NCI-H446 treated with DMSO at 0.1 percent for 48 hours (cell line): Measurements from ENCODE around the gene WFS1.

Source experiments
- DNase-seq: peaks from one replicate; lab custom pipeline; 2025; lab: John Stamatoyannopoulos, UW

The WFS1 gene, protein sequence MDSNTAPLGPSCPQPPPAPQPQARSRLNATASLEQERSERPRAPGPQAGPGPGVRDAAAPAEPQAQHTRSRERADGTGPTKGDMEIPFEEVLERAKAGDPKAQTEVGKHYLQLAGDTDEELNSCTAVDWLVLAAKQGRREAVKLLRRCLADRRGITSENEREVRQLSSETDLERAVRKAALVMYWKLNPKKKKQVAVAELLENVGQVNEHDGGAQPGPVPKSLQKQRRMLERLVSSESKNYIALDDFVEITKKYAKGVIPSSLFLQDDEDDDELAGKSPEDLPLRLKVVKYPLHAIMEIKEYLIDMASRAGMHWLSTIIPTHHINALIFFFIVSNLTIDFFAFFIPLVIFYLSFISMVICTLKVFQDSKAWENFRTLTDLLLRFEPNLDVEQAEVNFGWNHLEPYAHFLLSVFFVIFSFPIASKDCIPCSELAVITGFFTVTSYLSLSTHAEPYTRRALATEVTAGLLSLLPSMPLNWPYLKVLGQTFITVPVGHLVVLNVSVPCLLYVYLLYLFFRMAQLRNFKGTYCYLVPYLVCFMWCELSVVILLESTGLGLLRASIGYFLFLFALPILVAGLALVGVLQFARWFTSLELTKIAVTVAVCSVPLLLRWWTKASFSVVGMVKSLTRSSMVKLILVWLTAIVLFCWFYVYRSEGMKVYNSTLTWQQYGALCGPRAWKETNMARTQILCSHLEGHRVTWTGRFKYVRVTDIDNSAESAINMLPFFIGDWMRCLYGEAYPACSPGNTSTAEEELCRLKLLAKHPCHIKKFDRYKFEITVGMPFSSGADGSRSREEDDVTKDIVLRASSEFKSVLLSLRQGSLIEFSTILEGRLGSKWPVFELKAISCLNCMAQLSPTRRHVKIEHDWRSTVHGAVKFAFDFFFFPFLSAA

DNA sequence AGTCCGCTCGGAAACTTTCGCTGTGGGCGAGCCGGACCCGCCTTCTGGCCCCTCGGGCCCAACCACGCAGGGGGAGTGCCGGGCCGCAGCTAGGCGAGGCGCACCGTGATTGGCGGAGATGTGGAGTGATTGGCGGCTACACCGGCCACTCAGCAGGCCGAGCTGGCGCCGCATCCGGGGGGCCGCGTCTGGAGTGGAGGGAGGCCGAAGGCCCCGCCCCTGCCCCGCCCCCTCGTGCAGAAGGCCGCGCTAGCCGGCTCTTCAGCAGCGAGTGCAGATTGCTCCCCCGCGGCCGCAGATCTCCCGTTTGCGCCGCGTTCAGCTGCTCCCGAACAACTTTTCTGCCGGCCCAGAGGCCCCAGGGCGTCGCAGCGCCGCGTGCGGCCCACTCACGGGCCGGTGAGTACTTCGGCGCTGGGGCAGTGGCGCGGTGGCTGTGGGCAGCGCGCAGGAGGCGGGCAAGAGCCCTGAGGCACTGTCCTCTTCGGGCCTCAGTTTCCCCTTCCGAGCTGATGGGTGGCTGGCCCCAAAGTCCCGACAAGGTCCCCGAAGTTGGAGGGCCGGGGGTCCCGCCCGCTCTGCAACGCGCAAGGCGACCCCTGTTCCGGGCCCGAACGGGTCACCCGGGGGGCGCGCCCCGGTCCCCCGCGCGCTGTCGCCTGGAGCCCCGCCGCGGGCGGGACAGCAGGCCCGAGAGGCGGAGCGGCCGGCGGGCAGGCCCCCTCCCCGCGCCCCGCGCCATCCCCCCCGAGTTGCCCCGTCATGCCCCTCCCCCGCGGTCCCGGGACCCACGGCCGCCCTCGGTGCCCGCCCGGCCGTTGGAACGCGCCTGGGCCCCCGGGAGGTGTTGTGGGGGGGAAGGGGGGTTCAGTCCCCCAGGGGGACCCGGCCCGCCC is at the start of gene WFS1:
Gene WFS1, plus strand, starts transcription at position 235 of the 896 bp plus-strand sequence. CDS start 7,606 bp downstream, outside the sequence.
- peak; percentile 86 for DNase-seq

DNA sequence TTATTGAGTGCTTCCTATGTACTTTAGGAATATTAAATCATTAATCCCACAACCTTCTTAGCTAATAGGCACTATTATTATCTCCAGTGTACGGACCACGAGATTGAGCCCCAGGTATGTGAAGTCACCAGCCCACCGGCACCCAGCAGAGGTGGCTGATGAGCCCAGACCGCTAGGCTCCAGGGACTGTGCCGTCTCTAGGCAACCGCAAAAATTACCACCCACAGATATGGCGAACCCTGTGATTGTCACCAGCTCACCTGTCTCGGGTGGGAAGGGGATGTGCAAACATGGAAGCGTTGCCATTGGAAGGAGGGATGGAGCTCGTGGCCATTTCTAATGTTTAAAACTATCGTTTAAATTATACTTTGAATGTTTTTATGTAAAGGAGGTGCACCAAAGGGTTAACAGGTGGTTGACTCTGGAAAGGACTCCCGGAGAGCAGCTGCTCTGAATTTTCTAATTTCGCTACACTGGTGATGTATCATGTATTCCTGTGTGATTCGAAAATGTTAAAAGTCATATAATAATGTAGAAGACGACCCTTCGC is 48.3 kb upstream of the WFS1 start:
- no peak for DNase-seq

DNA sequence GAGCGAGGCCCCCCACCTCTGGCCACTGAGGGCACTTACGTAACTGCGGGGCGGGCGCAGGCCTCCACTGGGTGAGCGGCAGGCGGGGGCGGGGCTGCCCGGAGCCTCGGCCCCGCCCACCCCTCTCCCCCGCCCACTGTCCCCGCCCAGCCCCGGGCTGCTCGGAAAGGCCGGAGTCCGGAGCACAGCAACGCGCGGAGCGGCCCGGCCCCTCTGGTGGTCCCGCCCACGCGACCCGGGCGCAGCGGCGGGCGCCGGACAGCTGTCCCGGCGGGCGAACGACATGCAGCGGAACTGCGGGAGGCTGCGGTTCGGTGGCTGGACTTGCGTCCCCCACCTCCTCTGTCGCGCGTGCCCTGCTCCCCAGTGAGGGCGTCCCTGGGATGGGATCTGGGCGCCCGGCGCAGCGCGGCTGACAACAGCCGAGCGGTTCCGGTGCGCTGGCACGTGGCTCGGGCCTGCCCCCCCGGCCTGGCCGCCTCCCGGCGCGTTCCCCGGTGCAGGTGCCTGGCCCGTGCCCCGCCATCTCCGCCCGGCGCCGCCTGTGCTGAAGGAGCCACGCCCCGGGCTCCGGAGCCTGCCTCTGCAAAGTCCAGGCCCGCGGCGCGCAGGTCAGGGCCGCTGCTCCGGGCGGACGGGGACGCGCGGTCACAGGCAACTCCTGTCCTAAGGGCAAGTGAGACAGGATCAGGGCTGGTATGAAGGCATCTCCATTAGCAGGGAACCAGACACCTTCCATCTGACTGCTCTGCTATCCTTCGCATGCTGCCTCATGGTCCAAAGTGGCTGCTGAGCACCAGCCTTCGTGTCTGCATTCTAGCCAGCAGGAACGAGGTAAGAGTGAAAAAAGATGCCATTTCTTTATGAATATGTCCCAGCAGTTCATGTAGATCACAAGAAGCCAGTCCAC is 47.5 kb upstream of the WFS1 start:
- DNase-seq, result no peak

DNA sequence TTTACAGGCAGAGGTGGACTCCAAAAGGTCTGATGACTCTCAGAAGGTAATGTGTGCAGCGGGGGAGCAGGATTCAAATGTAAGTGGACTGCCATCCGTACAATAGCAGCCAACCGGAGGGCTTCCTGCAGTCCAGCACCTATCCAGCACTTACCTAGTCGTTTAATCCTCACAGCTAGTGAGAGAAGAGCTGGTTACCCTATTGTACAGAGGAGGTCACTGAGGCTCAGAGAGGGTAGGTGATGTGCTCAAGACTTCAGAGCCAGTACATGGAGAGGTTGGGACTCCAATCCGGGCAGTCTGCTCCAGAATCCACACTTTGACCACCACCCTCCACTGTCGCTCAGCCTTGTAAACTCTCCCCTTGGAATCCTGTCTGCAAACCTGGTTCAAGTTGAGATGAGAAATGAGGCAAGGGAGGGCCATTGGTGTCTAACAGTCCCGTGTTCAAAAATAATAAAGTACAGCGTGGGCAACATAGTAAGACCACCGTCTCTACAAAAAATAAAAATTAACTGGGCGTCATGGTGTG is 46.8 kb upstream of the WFS1 start:
- no peak for DNase-seq

DNA sequence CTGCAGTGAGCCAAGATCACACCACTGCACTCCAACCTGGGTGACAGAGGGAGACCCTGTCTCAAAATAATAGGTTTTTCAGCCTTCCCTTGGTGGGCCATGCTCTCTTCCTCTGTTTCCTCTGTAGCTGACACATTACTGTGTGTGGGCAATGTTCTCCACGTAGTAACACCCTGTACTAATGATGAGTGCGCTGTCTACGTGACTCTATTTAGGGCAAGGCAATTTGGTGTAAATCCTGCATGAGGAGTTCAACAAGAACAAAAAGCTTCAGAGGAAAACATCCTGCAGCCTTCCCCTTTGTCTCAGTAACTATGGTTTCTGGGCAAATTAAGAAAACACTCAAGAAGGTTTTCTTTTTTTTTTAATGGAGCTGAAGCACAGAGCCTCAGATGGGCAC is 44.9 kb upstream of the WFS1 start:
- no peak for DNase-seq

DNA sequence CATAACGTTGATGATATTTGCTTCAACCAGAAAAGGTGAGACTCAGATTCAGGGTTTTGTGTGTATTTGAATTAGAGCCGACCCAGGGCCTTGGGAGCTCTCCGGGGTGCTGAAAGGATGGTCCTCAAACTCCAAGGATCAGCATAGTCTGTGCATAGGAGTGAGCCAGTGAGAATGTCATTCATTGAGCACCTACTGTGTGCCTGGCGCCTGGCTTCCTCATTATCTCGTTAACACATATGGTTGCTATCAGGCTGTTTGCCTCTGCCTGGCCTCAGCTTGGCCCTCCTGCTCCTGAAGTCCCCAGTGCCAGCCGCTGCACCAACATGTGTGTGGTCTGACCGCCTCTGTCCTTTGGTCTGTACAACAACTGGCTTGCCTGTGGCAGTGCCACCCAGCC is 44.2 kb upstream of the WFS1 start:
- no peak for DNase-seq

DNA sequence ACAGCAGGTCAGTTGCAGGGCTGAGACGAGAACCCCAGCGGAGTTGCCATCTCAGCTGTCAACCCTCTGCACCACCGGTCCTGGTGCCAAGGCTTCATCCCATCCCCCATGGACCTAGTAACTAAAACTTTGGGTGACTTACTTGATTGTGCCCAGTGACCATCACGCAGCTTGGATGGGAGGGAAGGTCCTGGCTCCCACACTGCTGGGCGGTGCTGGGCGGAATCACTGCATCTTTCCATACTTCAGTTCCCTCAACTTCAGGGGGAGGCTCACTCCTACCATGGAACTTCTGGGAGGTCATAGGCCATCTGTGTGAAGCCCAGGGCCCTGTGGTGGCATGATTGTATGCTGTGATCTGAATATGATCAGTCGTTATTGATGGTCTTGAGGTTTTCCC is 43.1 kb upstream of the WFS1 start:
- no peak for DNase-seq

DNA sequence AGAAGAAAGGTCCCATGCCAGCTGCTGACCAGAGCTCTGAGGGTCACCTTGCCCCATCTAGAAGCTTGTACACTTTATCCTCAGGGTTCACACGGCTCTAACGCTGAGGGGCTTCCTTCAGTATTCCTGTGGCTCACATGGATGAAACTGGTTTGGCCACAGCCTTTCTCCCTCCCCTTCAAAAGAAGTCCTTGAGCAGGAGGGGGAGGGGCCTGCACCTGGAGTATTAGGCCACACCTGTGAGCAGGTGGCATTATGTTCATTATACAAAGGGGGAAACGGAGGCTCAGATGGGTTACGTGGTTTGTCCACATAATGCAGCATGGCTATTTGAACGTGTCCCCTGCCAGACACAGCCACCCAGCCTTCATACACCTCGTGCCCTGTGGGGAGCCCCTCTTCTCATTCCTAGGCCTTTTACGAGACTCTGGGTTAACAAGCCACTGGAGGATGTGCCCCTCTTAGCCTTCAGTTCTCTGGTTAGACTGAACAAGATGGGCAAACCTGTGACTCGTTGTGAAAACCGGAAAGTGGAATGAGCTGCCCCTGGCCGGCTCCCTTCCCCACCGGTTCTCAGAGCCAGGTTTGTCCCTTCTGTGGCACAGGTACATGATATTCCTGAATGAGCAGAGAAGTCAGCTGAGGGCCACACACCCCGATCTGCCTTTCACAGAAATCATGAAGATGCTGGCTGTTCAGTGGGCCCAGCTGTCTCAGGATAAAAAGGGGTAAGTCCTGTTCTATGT is 42.1 kb upstream of the WFS1 start:
- no peak for DNase-seq

DNA sequence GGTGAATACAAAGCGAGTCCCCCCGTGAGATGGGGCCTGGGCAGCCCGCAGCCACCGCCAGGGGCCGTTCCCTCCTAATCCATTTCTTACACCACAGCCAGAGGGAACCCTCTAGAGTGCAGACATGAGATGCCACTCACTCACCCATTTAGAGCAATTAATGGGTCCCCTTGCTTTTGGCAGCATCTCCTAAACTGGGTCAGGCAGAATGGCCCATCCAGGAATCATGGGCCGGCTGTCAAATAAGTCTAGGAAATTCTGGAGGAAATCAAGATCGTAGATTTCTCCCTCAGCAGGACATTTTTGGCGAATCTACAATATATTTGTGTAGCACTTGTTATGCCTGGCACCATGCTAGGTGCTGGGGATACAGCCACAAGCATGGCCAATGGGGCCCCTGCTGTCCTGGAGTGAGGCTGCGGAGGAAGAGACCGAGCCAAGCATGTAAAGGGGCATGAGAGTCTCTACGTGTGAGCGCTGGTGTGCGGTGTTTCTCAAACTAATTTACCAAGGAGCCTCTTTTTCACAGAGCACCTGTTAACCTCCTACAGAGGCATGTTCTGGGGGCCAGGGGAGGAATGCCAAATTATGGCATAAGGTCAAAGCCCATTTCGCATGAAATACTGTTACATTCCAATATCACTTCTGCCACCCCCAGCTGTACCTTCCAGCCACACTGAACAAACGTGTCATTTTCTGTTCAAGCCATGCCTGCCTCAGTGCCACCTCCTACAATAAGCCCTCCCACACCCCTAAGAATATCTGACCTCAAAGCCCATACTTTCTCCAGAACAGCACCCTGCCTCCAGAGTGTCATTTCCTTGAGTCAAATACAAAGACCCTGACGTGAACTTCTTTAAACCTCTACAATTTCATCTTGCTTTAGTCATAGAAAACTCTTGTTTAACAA is 41.2 kb upstream of the WFS1 start:
- no peak for DNase-seq

DNA sequence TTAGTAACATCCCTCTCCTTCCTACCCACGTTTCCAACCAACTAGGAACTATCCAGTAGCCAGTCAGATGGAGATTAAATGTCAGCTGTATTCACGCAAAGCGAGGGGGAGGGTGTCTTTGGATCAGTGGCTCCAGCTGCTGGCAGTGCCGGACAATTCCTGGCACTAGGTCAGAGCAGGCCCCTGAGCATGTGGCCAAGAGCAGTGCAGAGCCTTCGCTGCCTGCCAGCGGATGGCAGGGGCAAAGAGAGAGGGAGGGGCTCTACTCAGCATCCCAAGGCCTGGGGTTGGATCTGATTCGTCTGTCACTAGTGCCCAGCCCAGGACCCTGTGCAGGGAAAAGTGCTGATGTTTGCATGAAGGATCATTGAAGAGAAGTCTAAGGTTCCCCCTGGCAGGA is 40.6 kb upstream of the WFS1 start:
- no peak for DNase-seq

DNA sequence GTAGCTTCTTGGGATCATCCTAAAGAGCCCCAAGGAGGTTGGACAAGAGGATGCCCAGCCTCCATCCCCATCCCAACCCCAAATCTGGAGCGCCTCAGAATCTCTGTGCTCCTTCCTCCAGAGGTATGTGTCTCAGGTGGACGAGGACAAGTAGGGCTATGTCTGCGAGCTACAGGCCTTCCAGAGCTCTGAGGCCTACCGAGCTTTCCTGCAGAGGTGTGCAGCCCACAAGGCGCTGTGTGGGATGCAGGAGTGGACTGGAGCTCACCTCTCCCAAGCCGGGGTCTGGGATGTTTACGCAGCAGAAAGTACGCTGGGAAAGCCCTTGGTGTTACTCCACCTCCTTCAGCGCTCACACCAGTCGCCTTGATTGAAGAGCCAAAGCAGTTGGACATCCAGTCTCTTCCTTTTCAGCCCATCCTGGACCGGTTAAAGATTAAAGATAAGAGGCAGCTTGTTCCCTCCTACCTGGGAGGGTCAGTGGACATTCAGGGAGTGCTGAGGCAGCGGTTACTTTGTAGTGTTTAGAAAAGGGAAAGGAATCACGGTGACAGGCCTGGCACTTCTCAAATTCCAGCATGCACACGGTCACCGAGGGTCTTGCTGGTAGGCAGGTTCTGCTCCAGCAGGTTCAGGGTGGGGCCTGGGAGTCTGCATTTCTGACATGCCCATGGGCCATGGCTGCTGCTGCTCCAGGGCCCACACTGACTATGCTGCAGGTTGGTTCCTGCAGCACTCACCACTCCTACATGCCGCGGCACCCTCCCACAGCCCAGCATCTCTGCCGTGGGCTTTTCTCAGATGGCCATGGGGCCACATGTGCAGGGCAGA is 39.8 kb upstream of the WFS1 start:
- DNase-seq, result no peak

DNA sequence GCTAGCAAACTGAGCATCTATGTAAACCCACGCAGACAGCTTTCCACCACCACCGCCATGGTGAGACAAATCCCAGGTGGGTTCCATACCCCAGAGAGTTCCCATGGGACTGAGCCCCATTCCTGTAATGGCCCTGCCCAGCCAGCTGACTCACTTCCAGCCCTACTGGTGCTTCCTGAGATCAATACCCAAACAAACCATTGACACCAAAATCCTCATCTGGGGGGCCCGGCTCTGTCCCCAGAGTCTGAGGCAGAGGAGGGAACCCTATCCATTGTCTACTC is 39.2 kb upstream of the WFS1 start:
- DNase-seq, result no peak

DNA sequence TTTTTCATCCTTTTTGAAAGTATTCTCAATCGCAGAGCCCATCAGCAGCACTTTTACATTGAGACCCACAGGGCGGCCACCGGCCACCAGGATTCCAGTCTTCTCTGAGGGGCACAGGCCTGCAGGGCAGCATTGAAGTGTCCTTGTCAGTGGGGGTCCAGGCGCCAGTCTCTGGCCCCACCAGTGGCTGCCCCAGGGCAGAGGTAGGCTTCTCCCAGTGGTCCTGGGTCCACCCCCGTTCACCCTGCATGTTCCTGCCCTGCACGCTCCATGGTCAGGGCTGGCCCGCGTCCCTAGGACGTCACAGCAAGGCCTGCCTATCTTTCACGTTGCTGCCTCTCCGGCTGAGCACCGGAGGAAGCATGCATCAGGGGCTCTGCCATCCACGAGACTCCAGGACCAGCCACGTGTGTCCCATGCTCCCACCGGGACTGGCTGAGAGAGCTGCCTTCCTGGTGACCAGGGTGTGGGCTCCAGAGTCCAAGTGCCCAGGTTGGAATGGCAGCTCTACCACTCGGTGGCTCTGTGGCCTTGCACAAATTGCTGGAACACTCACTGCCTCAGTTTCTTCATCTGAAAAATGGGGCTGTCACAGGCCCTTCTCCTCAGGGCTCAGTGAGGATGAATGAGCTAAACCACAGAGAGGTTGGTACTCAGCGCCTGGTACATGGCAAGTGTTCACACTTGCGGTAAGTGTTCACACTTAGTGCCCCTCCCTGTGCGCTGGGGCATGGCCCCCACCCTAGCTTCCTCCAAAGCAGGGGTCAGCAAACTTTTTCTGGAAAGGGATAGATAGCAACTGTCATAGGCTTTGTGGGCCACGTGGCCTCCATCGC is 38.6 kb upstream of the WFS1 start:
- no peak for DNase-seq

DNA sequence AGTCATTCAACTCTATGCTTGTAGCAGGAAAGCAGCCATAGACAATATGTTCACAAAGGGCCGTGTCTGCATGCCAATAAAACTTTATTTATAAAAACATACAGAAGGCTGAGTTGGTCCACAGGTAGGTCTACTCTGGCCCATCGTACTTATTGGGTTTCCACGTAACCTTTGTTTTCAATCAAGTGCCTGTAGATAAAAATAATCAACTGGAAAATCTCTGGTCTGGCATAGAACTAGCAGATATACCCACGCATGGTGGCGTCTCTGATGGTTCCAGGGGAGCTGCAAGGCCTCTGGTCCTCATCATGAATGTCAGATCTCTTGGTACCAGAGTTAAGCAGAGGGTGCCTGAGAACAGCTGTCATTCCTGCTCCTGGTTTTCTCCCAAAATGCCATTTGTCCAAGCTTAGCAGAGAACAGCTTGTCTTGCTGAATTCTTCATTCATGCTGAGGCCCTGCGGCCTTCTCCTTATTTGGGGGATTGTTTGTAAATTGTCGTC is 37.9 kb upstream of the WFS1 start:
- no peak for DNase-seq

DNA sequence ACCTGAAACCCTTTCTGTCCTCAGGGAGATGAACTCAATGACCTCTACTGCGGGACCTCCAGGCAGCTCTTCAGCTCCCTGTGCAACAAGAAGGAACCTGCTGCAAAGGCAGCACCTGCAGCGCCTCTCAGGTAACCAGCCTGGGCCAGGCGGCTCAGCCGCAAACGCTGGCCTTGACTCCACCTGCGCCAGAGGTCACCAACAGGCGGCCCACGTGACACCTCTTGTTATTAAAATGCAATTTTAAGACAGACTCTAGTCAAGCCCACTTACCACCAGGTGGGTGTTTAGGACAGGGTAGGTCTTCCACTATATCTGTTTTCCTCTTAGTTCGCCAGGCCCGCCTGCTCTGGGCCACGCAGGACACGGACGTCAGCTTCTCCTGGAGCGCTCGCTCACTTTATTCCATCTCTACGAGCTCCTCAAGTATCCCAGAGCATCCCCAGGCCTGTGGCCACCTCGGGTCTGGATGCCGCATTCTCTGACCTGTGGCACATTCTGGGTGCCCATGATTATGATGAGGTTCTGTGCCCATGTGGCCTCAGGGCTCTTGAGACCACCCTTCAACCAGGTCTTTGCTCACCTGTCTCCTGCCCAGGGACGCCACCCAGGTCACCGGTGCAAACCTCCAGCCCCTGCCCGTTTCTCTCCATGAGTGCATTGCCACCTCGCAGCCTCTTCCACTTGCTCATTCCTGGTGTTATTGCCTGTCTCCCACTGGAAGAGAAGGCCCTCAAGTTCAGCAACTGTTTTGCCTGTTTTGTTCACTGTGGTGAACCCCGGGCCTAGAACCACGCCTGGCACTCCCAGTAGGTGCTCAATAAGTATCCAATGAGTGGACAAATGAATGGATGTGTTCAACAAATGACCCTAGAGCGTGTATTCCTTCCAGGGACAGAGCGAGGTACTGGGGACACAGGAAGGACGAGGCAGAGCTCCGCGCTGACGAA is 36.5 kb upstream of the WFS1 start:
- no peak for DNase-seq

DNA sequence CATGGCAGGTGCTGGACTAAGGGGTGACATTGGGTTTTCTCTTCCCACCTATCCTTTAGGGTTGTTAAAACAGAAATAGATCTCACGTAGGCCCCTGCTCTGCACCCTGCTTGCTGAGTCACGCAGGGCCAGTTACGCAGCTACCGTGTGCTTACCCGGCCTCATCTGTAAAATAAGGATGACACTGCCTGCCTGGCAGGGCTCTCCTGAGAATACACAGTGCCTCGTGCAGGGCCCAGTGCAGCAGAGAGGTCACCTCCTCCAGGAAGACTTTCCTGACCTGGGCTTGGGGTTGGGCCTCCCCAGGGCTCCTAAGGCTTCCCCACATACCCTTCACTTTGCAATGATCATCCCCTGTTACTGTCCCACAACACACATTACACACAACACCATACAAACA is 35.7 kb upstream of the WFS1 start:
- DNase-seq, result no peak
